BLaER1 treated with 17β-estradiol and CSF1 and Interleukin-3, amounts not matched to agents 10 nM and 100 nM (cell line): ENCODE data around the gene BCL11A.
A peak's percentile ranks its signal among the peaks of the same experiment; 100 is the strongest.

ENCODE experiments used
- H3K27ac ChIP-seq, 11 experiments: shearing (Covaris generic); formaldehyde crosslinking; 2 replicates each; pipeline ENCODE4 v1.8.1; 2022
- H3K27me3 ChIP-seq, 11 experiments: shearing (Covaris generic); formaldehyde crosslinking; 2 replicates each; pipeline ENCODE4 v1.8.1; 2022
- H3K36me3 ChIP-seq, 11 experiments: shearing (Covaris generic); formaldehyde crosslinking; 2 replicates each; pipeline ENCODE4 v1.8.1; 2022
- H3K4me1 ChIP-seq, 10 experiments: shearing (Covaris generic); formaldehyde crosslinking; 2 replicates each; pipeline ENCODE4 v1.8.1; 2022
- H3K4me2 ChIP-seq, 11 experiments: shearing (Covaris generic); formaldehyde crosslinking; 2 replicates each; pipeline ENCODE4 v1.8.1; 2022
- H3K4me3 ChIP-seq, 10 experiments: shearing (Covaris generic); formaldehyde crosslinking; 2 replicates each; pipeline ENCODE4 v1.8.1; 2022
- H3K9ac ChIP-seq, 11 experiments: shearing (Covaris generic); formaldehyde crosslinking; 2 replicates each; pipeline ENCODE4 v1.8.1; 2022
- H3K9me3 ChIP-seq, 11 experiments: shearing (Covaris generic); formaldehyde crosslinking; replicated peaks in 1 of 11; 2 replicates each; pipeline ENCODE4 v1.8.1; 2022
- H4K20me1 ChIP-seq, 11 experiments: shearing (Covaris generic); formaldehyde crosslinking; 2 replicates each; pipeline ENCODE4 v1.8.1; 2022
- Cebpa-rat ChIP-seq, 11 experiments: shearing (Covaris generic); IDR thresholded peaks; 2 replicates each; pipeline ENCODE4 v1.8.1; 2022

Gene BCL11A

DNA sequence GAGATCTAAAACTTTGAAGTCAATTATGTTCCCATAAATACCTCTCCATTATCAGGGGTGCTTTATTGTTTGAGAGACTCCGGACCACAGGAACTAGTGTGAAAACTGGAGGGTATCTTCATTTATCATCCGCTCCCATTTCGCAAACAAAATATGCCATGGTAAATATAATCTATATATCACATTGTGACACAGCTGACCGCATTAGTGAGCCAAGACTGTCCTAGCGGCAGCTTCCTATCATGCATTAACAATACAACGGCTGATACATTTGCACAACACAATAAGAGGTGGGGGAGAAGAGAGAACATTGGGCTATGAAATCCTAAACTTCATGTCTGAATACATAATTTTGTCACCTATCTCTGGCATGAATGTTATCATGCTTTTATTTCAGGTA, 29.5 kb downstream of the BCL11A start:
- no peak overlapping the region for H3K4me3 ChIP-seq
- peaks cover 0 to 89% (median 48%) of the 10 kb centered on the region in 11 experiments; a peak in 16 of 22 replicates for H4K20me1 ChIP-seq
- peaks cover 26 to 82% (median 60%) of the 10 kb centered on the region in 10 experiments for H3K4me1 ChIP-seq
- no peak overlapping the region for H3K27ac ChIP-seq
- H3K36me3 ChIP-seq, result peaks cover 0 to 98% (median 78%) of the 10 kb centered on the region in 11 experiments; a peak in 18 of 22 replicates
- H3K9me3 ChIP-seq, result no peaks in the 10 kb centered on the region
- no peak overlapping the region for H3K9ac ChIP-seq
- TF ChIP-seq Cebpa-rat (IDR thresholded peaks at IDR 0.05), result no peak
- no peaks in the 10 kb centered on the region for H3K27me3 ChIP-seq
- H3K4me2 ChIP-seq, result peak overlapping the region in 4 of 11 experiments; percentile 4 to 14 (median 6); a peak in 2 of 22 replicates

DNA sequence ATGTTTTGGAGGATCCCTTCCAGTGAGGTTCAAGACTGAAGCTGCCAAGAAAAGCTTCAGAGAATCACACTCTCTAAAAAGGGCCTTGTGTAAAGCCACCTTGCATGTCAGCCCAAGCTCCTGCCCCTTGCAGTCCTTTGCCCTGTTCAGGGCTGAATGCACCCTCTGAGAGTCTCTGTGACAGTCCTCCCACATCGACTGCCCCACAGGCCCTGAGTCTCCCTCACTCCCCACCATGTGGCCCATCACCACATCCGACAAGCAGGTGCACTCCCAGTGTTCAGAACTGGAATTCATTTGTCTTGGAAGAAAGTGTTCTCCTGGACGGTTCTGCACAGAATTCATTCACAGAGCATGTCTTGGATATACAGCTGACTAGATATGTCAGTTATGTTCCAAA, 31.0 kb downstream of the BCL11A start:
- no peaks in the 10 kb centered on the region for H3K27me3 ChIP-seq
- no peak overlapping the region for H3K9ac ChIP-seq
- no peak overlapping the region for H3K4me3 ChIP-seq
- peaks cover 0 to 98% (median 82%) of the 10 kb centered on the region in 11 experiments; a peak in 18 of 22 replicates for H3K36me3 ChIP-seq
- H4K20me1 ChIP-seq, result peaks cover 0 to 81% (median 42%) of the 10 kb centered on the region in 11 experiments; a peak in 16 of 22 replicates
- peak overlapping the region in 4 of 11 experiments; percentile 1 to 30 (median 4); a peak in 4 of 22 replicates for H3K4me2 ChIP-seq
- no peak overlapping the region for H3K27ac ChIP-seq
- no peak for TF ChIP-seq Cebpa-rat (IDR thresholded peaks at IDR 0.05)
- H3K9me3 ChIP-seq, result no peaks in the 10 kb centered on the region
- H3K4me1 ChIP-seq, result peaks cover 11 to 75% (median 48%) of the 10 kb centered on the region in 10 experiments

DNA sequence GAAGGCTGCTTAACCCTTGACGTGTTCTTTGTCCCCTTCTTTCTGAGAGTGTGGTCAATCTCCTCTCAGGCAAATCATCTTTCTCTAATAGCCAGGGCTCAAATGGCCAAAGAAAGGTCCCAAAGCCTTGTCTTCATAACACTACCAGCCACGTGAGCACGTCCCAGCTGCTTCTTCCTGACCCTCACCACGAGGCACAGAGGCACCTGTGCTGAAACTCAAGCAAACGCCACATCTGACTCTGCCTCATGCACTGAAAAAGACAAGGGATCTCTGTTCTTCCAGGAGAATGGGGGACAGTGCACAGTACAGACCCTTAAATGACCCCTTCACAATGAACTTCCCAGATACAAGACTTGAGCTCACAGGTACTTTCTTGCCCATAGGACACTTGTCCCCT, 31.8 kb downstream of the BCL11A start:
- no peak for TF ChIP-seq Cebpa-rat (IDR thresholded peaks at IDR 0.05)
- Histone ChIP-seq H3K4me3 (no peak overlapping the region), H3K4me2 (peak overlapping the region in 4 of 11 experiments; percentile 9 to 30 (median 14); a peak in 5 of 22 replicates), H4K20me1 (peaks cover 0 to 81% (median 42%) of the 10 kb centered on the region in 11 experiments; a peak in 16 of 22 replicates), H3K4me1 (peaks cover 14 to 75% (median 48%) of the 10 kb centered on the region in 10 experiments), H3K27me3 (no peaks in the 10 kb centered on the region), H3K36me3 (peaks cover 0 to 98% (median 79%) of the 10 kb centered on the region in 11 experiments; a peak in 18 of 22 replicates), H3K9me3 (no peaks in the 10 kb centered on the region), H3K27ac (peak overlapping the region in 2 of 11 experiments; percentile 6 to 34; a peak in 4 of 22 replicates), H3K9ac (no peak overlapping the region)

- Histone ChIP-seq H4K20me1 (peaks cover 0 to 80% (median 41%) of the 10 kb centered on the region in 11 experiments; a peak in 15 of 22 replicates), H3K9me3 (no peaks in the 10 kb centered on the region), H3K9ac (no peak overlapping the region), H3K4me2 (peak overlapping the region in 4 of 11 experiments; percentile 9 to 21 (median 14); a peak in 4 of 22 replicates), H3K27ac (peak overlapping the region in 1 of 11 experiments; percentile 34; a peak in 2 of 22 replicates), H3K36me3 (peaks cover 0 to 99% (median 78%) of the 10 kb centered on the region in 11 experiments; a peak in 18 of 22 replicates), H3K4me3 (no peak overlapping the region), H3K27me3 (no peaks in the 10 kb centered on the region), H3K4me1 (peaks cover 20 to 75% (median 48%) of the 10 kb centered on the region in 10 experiments)
- no peak for TF ChIP-seq Cebpa-rat (IDR thresholded peaks at IDR 0.05)
Observed at GRCh38 chr2:60520917-60521539, 32.4 kb downstream of the BCL11A start.

DNA sequence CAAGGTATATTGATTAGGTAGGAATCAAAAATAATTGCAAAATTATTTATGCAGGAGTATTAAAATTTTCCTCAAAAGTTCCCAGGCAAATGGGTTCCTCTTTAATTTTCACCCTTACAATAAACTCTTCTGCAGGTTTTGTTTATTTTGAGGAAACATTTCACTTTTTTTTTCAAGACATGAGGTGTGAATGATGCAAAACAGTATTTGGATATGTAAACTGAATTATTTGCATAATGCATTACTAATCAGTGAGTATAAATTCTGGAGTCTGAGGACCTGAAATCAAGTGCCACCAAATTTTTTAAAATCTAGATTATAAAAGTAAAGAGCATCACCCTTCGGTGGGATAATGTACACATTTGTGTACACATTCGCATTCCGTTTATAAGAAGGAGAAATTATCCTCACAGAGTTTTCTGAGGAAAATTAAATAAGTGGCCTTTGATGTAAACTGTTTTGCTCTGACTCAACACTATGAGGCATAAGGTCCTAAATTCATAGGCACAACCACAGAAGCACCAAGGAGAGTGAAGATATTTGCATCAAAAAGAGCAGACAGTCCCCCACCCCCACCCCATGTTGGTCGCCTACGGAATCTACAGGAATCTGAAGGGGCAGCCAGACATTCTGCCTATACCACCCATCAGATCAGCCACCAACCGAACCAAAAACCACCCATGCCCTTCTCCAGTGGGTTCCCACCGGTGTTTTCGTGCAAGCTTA, 33.1 kb downstream of the BCL11A start:
- Histone ChIP-seq H3K4me2 (peak overlapping the region in 1 of 11 experiments; percentile 21; a peak in 1 of 22 replicates), H3K27me3 (no peaks in the 10 kb centered on the region), H3K9ac (no peak overlapping the region), H3K4me3 (no peak overlapping the region), H3K27ac (no peak overlapping the region), H3K36me3 (peaks cover 0 to 98% (median 73%) of the 10 kb centered on the region in 11 experiments; a peak in 18 of 22 replicates), H3K4me1 (peaks cover 22 to 75% (median 49%) of the 10 kb centered on the region in 10 experiments), H3K9me3 (no peaks in the 10 kb centered on the region), H4K20me1 (peaks cover 0 to 78% (median 43%) of the 10 kb centered on the region in 11 experiments; a peak in 15 of 22 replicates)
- no peak for TF ChIP-seq Cebpa-rat (IDR thresholded peaks at IDR 0.05)

- TF ChIP-seq Cebpa-rat (IDR thresholded peaks at IDR 0.05), result no peak
- Histone ChIP-seq H3K9ac (no peak overlapping the region), H3K27me3 (no peaks in the 10 kb centered on the region), H3K9me3 (no peaks in the 10 kb centered on the region), H3K4me2 (0 out of 22 replicates have a peak overlapping the region, but pooled peaks of 1 of the 11 experiments have one; percentile 1), H3K27ac (no peak overlapping the region), H3K4me1 (peaks cover 28 to 75% (median 55%) of the 10 kb centered on the region in 10 experiments), H3K36me3 (peaks cover 0 to 98% (median 70%) of the 10 kb centered on the region in 11 experiments; a peak in 18 of 22 replicates), H4K20me1 (peaks cover 0 to 79% (median 50%) of the 10 kb centered on the region in 11 experiments; a peak in 14 of 22 replicates), H3K4me3 (no peak overlapping the region)
Observed at GRCh38 chr2:60519231-60519863, 34.1 kb downstream of the BCL11A start.

DNA sequence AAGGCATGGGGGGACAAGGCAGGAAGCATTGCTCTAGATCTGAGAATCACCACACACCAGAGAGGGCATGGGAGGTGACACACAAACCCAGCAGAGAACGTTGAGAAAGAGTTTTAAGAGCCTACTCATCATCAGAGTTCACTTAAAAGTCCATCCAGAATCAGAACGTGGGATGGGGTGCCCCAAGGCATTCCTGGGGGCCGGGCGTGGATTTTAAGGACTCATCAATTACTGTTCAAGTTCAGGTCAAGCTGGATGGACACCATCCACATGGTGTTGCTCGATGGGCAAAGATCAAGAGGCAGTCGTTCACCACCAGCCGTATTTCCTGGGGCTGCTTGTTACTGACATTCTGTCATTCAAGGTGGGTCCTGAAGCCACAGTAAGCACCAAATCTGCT, 34.9 kb downstream of the BCL11A start:
- no peak for TF ChIP-seq Cebpa-rat (IDR thresholded peaks at IDR 0.05)
- H3K27ac ChIP-seq, result peak overlapping the region in 2 of 11 experiments; percentile 2 to 16; a peak in 1 of 22 replicates
- no peak overlapping the region for H3K9ac ChIP-seq
- peaks cover 0 to 97% (median 70%) of the 10 kb centered on the region in 11 experiments; a peak in 17 of 22 replicates for H3K36me3 ChIP-seq
- H3K9me3 ChIP-seq, result no peaks in the 10 kb centered on the region
- H3K27me3 ChIP-seq, result no peaks in the 10 kb centered on the region
- peaks cover 0 to 80% (median 56%) of the 10 kb centered on the region in 11 experiments; a peak in 15 of 22 replicates for H4K20me1 ChIP-seq
- H3K4me1 ChIP-seq, result peaks cover 28 to 75% (median 62%) of the 10 kb centered on the region in 10 experiments
- no peak overlapping the region for H3K4me3 ChIP-seq
- H3K4me2 ChIP-seq, result 0 out of 22 replicates have a peak overlapping the region, but pooled peaks of 1 of the 11 experiments have one; percentile 16

GRCh38 chr2:60517446-60517845, 36.0 kb downstream of the BCL11A start:
- Histone ChIP-seq H3K9me3 (no peaks in the 10 kb centered on the region), H3K4me2 (peak overlapping the region; percentile 59 to 84 (median 73); a peak in 20 of 22 replicates)

More at GRCh38 chr2:60517446-60517845, 36.0 kb downstream of the BCL11A start:
- no peak overlapping the region for H3K4me3 ChIP-seq
- no peak for TF ChIP-seq Cebpa-rat (IDR thresholded peaks at IDR 0.05)
- peaks cover 0 to 86% (median 55%) of the 10 kb centered on the region in 11 experiments; a peak in 15 of 22 replicates for H4K20me1 ChIP-seq
- H3K9ac ChIP-seq, result no peak overlapping the region
- peaks cover 28 to 81% (median 66%) of the 10 kb centered on the region in 10 experiments for H3K4me1 ChIP-seq
- H3K36me3 ChIP-seq, result peaks cover 0 to 98% (median 72%) of the 10 kb centered on the region in 11 experiments; a peak in 17 of 22 replicates
- peak overlapping the region in 5 of 11 experiments; percentile 7 to 68 (median 43); a peak in 7 of 22 replicates for H3K27ac ChIP-seq
- no peaks in the 10 kb centered on the region for H3K27me3 ChIP-seq
